ENCODE results near the gene KIZ.
A peak's percentile ranks its signal among the peaks of the same experiment; 100 is the strongest.

The KIZ gene

GRCh38 chr20:21230686-21231085 is 104.8 kb downstream of the KIZ start:
- TF ChIP-seq, protein P1, sequence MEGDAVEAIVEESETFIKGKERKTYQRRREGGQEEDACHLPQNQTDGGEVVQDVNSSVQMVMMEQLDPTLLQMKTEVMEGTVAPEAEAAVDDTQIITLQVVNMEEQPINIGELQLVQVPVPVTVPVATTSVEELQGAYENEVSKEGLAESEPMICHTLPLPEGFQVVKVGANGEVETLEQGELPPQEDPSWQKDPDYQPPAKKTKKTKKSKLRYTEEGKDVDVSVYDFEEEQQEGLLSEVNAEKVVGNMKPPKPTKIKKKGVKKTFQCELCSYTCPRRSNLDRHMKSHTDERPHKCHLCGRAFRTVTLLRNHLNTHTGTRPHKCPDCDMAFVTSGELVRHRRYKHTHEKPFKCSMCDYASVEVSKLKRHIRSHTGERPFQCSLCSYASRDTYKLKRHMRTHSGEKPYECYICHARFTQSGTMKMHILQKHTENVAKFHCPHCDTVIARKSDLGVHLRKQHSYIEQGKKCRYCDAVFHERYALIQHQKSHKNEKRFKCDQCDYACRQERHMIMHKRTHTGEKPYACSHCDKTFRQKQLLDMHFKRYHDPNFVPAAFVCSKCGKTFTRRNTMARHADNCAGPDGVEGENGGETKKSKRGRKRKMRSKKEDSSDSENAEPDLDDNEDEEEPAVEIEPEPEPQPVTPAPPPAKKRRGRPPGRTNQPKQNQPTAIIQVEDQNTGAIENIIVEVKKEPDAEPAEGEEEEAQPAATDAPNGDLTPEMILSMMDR (IDR thresholded peaks at IDR 0.05; ENCODE audit: control insufficient read depth, extremely low read depth, insufficient read depth): no peak
- DNase-seq (ENCODE audit: low read depth): no peak

GRCh38 chr20:21232546-21233280 is 106.8 kb downstream of the KIZ start:
- no peak for DNase-seq (ENCODE audit: low read depth)
- H3K4me3 ChIP-seq (ENCODE audit: low read depth, low read length): no peak overlapping the region
- TF ChIP-seq, protein P1 (IDR thresholded peaks at IDR 0.05; ENCODE audit: control insufficient read depth, extremely low read depth, insufficient read depth): no peak

More at GRCh38 chr20:21230686-21231085, 104.8 kb downstream of the KIZ start:
- no peak overlapping the region for H3K4me3 ChIP-seq (ENCODE audit: low read depth, low read length)

GRCh38 chr20:21234324-21234723 is 108.4 kb downstream of the KIZ start:
- no peak for DNase-seq (ENCODE audit: low read depth)
- TF ChIP-seq, protein P1 (IDR thresholded peaks at IDR 0.05; ENCODE audit: control insufficient read depth, extremely low read depth, insufficient read depth): no peak
- H3K4me3 ChIP-seq (ENCODE audit: low read depth, low read length): no peak overlapping the region

- DNase-seq (ENCODE audit: low read depth): no peak
- H3K4me3 ChIP-seq (ENCODE audit: low read depth, low read length): no peak overlapping the region
- TF ChIP-seq, protein P1 (IDR thresholded peaks at IDR 0.05; ENCODE audit: control insufficient read depth, extremely low read depth, insufficient read depth): no peak
Observed at GRCh38 chr20:21234806-21235483, 109.1 kb downstream of the KIZ start.

GRCh38 chr20:21235484-21236445 is 109.9 kb downstream of the KIZ start:
- DNase-seq (ENCODE audit: low read depth): peak; percentile 46
- H3K4me3 ChIP-seq (ENCODE audit: low read depth, low read length): no peak overlapping the region
- TF ChIP-seq, protein P1 (IDR thresholded peaks at IDR 0.05; ENCODE audit: control insufficient read depth, extremely low read depth, insufficient read depth): peak; percentile 97

DNA sequence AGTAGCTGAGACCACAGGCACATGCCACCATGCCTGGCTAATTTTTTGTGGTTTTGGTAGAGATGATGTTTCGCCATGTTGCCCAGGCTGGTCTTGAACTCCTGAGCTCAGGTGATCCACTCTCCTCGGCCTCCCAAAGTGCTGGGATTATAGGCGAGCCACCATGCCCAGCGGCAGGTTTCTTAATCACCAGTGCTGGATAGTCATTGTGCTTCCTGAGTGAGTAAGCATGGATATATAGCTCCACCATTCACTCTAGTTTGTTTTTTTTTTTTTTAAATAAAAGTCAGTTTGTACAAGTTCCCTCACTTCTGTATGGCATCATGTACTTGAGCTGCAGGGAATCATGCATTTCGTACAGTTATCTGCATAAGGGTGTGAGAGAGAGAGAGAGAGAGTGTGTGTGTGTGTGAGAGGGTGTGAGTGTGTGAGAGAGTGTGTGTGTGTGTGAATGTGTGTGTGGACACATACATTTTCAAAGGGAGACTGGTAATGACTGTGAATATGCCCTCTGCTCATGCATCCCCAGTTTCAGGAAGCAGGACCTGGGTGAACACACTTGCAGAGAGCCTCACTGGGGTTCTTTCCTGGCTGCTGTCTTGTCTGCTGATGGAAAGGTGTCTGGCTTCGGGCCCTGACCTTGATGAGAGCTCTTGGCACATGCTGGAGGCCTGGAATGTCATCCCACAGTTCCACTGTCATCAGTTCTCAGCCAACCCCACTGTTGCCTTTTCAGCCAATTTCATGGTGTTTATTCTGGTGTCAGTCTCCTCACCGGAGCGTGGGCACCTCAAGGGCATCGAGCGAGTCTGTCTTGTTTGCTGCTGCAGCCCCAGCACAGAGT is 112.3 kb downstream of the KIZ start:
- H3K4me3 ChIP-seq (ENCODE audit: low read depth, low read length): no peak overlapping the region
- TF ChIP-seq, protein P1 (IDR thresholded peaks at IDR 0.05; ENCODE audit: control insufficient read depth, extremely low read depth, insufficient read depth): no peak
- no peak for DNase-seq (ENCODE audit: low read depth)

Measured in LNCaP clone FGC (cell line).